Activated B cell treated with CpG ODN at 0.5 μM for 24 hours (primary cell): ENCODE measurements around the gene RCBTB2. TPM values are rescaled to one million over a fixed set of nuclear protein-coding genes. Genes with fewer than 3 reads are reported as not detected.
A peak's percentile ranks its signal among the peaks of the same experiment; 100 is the strongest.

Source experiments
- ATAC-seq: fragments of 200-7000 bp; cut with Tn5 transposase; one replicate; pipeline ENCODE4 v1.10.0; 2021; ENCODE audit warnings: low read depth, mild to moderate bottlenecking, moderate library complexity
- CTCF ChIA-PET: fragments of 350-600 bp; sonication (Branson Sonifier 250); formaldehyde crosslinking; loops from one replicate; lab custom pipeline; 2021; ENCODE audit warnings: antibody characterized with exemption; lab: Charles Lee
- POLR2A ChIA-PET: fragments of 350-600 bp; sonication (Branson Sonifier 250); formaldehyde crosslinking; loops from one replicate; lab custom pipeline; 2021; ENCODE audit warnings: antibody characterized with exemption; lab: Charles Lee
- DNase-seq: peaks from one replicate; pipeline ENCODE4 v3.0.0; 2022
- H3K27ac Mint-ChIP-seq: one replicate; pipeline ENCODE4 v1.8.0; 2020; ENCODE audit warnings: mixed read lengths
- H3K27me3 Mint-ChIP-seq: one replicate; pipeline ENCODE4 v1.8.0; 2021; ENCODE audit warnings: mixed read lengths
- H3K36me3 Mint-ChIP-seq: one replicate; pipeline ENCODE4 v1.8.0; 2021; ENCODE audit warnings: low read depth, mixed read lengths
- H3K4me1 Mint-ChIP-seq: one replicate; pipeline ENCODE4 v1.8.0; 2021; ENCODE audit warnings: mixed read lengths
- H3K4me3 Mint-ChIP-seq: one replicate; pipeline ENCODE4 v1.8.0; 2020; ENCODE audit warnings: mild to moderate bottlenecking, mixed read lengths
- H3K9me3 Mint-ChIP-seq: one replicate; pipeline ENCODE4 v1.8.0; 2020; ENCODE audit warnings: mixed read lengths
- CTCF ChIP-seq: fragments of 200-600 bp; IDR thresholded peaks from one replicate; pipeline ENCODE4 v1.8.0; 2022; ENCODE audit warnings: antibody characterized with exemption, mild to moderate bottlenecking
- intact Hi-C: fragments of 100-400 bp; cut with micrococcal nuclease; formaldehyde crosslinking; loops from one replicate; pipeline ENCODE4 v1.15.1; 2024
- total RNA-seq: library from RNA; stranded (reverse); gene quantifications from 2 replicates; pipeline ENCODE4 v1.2.3, GENCODE V29; 2022

Gene RCBTB2
- total RNA-seq, 1 donor from 2014 or later = 2.4 TPM

GRCh38 chr13:48531416-48532255 lies 1.2 kb downstream of the RCBTB2 start:
- Mint-ChIP-seq H3K36me3 (peaks cover 4% of the 10 kb centered on the region), H3K9me3 (no peaks in the 10 kb centered on the region), H3K27me3 (peaks cover 4% of the 10 kb centered on the region), H3K4me3 (peak overlapping the region; percentile 95), H3K27ac (peak overlapping the region; percentile 94), H3K4me1 (peaks cover 20% of the 10 kb centered on the region)
- no peak for DNase-seq
- intact Hi-C loops = loop anchor here (1.0 to 2.0 kb wide), 8 partner anchors 26 to 494 kb away; partner anchors contain the start of genes MED4, NUDT15 and RB1
- ChIA-PET CTCF (interaction anchor here (0.9 to 1.7 kb wide), 3 partner anchors 26 to 404 kb away, joined by 3 to 10 read pairs (median 4); no protein-coding TSS in a partner anchor), POLR2A (interaction anchor here (0.6 to 2.0 kb wide), 6 partner anchors 8 to 47 kb away, joined by 3 to 14 read pairs (median 8); no protein-coding TSS in a partner anchor)
- no peak for TF ChIP-seq CTCF
- no peak for ATAC-seq

- no peak for DNase-seq
- Mint-ChIP-seq H3K4me3 (peak overlapping the region; percentile 95), H3K9me3 (no peaks in the 10 kb centered on the region), H3K36me3 (peaks cover 4% of the 10 kb centered on the region), H3K4me1 (peaks cover 20% of the 10 kb centered on the region), H3K27me3 (peaks cover 4% of the 10 kb centered on the region), H3K27ac (peak overlapping the region; percentile 42)
- no peak for ATAC-seq
- ChIA-PET CTCF (no interaction called here), POLR2A (no interaction called here)
- intact Hi-C loops = no loop called here
- TF ChIP-seq CTCF = no peak
Observed at GRCh38 chr13:48530833-48531232, 2.0 kb downstream of the RCBTB2 start.

- Mint-ChIP-seq H3K9me3 (no peaks in the 10 kb centered on the region), H3K27ac (no peak overlapping the region), H3K36me3 (peaks cover 4% of the 10 kb centered on the region), H3K4me1 (peaks cover 20% of the 10 kb centered on the region), H3K27me3 (no peaks in the 10 kb centered on the region), H3K4me3 (no peak overlapping the region)
- CTCF ChIA-PET = interaction anchor here (0.9 kb wide), 1 partner anchor 95 kb away, joined by 3 read pairs; no protein-coding TSS in a partner anchor
- intact Hi-C loops = no loop called here
- POLR2A ChIA-PET = interaction anchor here (0.5 kb wide), 1 partner anchor 42 kb away, joined by 3 read pairs; no protein-coding TSS in a partner anchor
- ATAC-seq (no peak), DNase-seq (no peak)
- TF ChIP-seq CTCF = no peak
Observed at GRCh38 chr13:48528720-48529119, 4.2 kb downstream of the RCBTB2 start.

- Mint-ChIP-seq H3K27ac (no peak overlapping the region), H3K36me3 (peaks cover 4% of the 10 kb centered on the region), H3K9me3 (no peaks in the 10 kb centered on the region), H3K4me3 (no peak overlapping the region), H3K27me3 (no peaks in the 10 kb centered on the region), H3K4me1 (peaks cover 14% of the 10 kb centered on the region)
- intact Hi-C loops = no loop called here
- ATAC-seq (no peak), DNase-seq (no peak)
- CTCF ChIA-PET = no interaction called here
- TF ChIP-seq CTCF = no peak
- POLR2A ChIA-PET = no interaction called here
Observed at GRCh38 chr13:48527955-48528354, 4.9 kb downstream of the RCBTB2 start.

GRCh38 chr13:48526286-48526685 lies 6.6 kb downstream of the RCBTB2 start:
- H3K4me1 Mint-ChIP-seq = peaks cover 8% of the 10 kb centered on the region
- intact Hi-C loops = no loop called here
- no peak overlapping the region for H3K27ac Mint-ChIP-seq
- no peaks in the 10 kb centered on the region for H3K36me3 Mint-ChIP-seq
- H3K27me3 Mint-ChIP-seq = no peaks in the 10 kb centered on the region
- no peak for TF ChIP-seq CTCF
- H3K4me3 Mint-ChIP-seq = no peak overlapping the region
- no peak for DNase-seq
- ATAC-seq = no peak
- ChIA-PET POLR2A (interaction anchor here (0.9 kb wide), 1 partner anchor 29 kb away, joined by 3 read pairs; no protein-coding TSS in a partner anchor), CTCF (no interaction called here)
- no peaks in the 10 kb centered on the region for H3K9me3 Mint-ChIP-seq
